ENCODE data around the gene SLC35B1. TPM values are rescaled to one million over a fixed set of nuclear protein-coding genes. Genes with fewer than 3 reads are reported as not detected.

SLC35B1 gene
- total and polyA plus RNA-seq, 10 of the 15 experiments (the other 5 are each of a cell fraction or from before 2014, with no cell fraction given), result 40.0 to 113 (median 51.6) TPM

- TF ChIP-seq CUX1 (IDR thresholded peaks at IDR 0.05; ENCODE audit: insufficient replicate concordance, low read depth, low read length) (peak; percentile 79), ZSCAN29 (IDR thresholded peaks at IDR 0.05) (no peak), TCF7 (IDR thresholded peaks at IDR 0.05; ENCODE audit: borderline replicate concordance) (no peak), RB1 (IDR thresholded peaks at IDR 0.05; ENCODE audit: borderline replicate concordance) (no peak), CHD2 (IDR thresholded peaks at IDR 0.05; ENCODE audit: borderline replicate concordance, low read depth, low read length) (peak; percentile 83), CBX5 (IDR thresholded peaks at IDR 0.05; ENCODE audit: low read depth) (peak; percentile 79; the same call in 1 of the 2 replicates), ATF3 (IDR thresholded peaks at IDR 0.05; ENCODE audit: borderline replicate concordance, extremely low read depth, low read depth, low read length) (no peak), GABPA (IDR thresholded peaks at IDR 0.05; ENCODE audit: low read depth) (no peak), PKNOX1 (IDR thresholded peaks at IDR 0.05) (no peak), MAX (IDR thresholded peaks at IDR 0.05; ENCODE audit: low read depth, low read length) (peak; percentile 94), USF2 (IDR thresholded peaks at IDR 0.05; ENCODE audit: borderline replicate concordance, low read depth, low read length) (no peak; the same call in 1 of the 2 replicates), KDM1A (IDR thresholded peaks at IDR 0.05; ENCODE audit: borderline replicate concordance) (no peak), ZBTB4 (CRISPR knock-in tag; IDR thresholded peaks at IDR 0.05) (no peak), GATAD2B (conservative IDR thresholded peaks at IDR 0.05; ENCODE audit: low read depth) (0 out of 2 replicates have a peak, but pooled peaks have one; percentile 55), CHD4 (IDR thresholded peaks at IDR 0.05) (no peak), MLLT1 (IDR thresholded peaks at IDR 0.05) (peak; percentile 79), RUNX3 (IDR thresholded peaks at IDR 0.05; ENCODE audit: low read length) (peak; percentile 99), ZNF207 (IDR thresholded peaks at IDR 0.05; ENCODE audit: borderline replicate concordance) (no peak)
Observed at GRCh38 chr17:49748791-49749190, 41.0 kb upstream of the SLC35B1 start (continued).
